Stimulated activated CD8-positive, alpha-beta memory T cell treated with anti-CD3 and anti-CD28 coated beads, Interleukin-7, amount 100 ng/mL, for 24 hours (primary cell): Measurements from ENCODE around the gene CDC42EP4.

Source experiments
- DNase-seq: peaks from one replicate; pipeline ENCODE4 v3.0.0-alpha.2; 2020; ENCODE audit warnings: low read depth

CDC42EP4 gene, protein sequence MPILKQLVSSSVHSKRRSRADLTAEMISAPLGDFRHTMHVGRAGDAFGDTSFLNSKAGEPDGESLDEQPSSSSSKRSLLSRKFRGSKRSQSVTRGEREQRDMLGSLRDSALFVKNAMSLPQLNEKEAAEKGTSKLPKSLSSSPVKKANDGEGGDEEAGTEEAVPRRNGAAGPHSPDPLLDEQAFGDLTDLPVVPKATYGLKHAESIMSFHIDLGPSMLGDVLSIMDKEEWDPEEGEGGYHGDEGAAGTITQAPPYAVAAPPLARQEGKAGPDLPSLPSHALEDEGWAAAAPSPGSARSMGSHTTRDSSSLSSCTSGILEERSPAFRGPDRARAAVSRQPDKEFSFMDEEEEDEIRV

DNA sequence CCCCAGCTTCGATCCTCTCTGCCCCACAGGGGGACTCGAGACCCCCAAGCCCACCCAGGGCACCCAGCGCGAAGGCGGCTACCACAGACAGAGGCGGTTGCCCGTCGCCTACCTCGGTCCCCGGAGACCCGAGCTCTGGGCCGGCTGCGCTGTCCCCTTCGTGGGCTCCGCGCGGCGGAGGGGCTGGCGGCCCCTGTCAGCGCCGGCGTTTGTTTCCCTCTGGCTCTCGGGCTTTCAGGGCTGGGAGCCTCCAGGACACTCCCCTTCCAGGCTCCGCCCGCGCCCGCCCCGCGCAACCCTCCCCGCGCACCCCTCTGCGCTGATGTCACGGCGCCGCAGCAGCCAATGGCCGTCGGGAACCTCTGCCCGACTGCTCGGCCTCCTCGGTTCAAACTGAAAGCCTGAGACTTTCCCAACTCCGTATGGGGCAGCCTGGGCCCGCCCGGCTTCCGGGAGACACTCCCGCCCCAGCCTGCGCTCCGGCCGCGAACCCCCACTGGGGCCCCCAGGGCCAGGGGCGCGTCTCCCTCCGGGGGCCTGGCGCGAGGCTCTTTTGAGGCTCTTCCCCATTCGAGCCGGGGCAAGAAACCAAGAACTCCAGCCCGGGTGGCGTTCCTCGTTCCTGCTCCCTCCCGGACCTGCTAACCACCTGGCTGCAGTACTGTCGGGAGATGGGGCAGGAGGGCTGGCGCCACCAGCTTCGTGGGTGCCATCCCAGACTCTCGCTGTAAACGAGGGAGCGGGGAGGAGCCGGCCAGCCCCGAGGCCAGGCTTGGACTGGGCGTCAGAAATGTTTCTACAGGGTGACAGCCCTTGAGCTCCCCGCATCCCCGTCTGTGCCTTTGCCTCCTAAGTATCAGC, at the start of gene CDC42EP4:
Gene CDC42EP4 (minus strand): TSS at position 221 of the 861 bp plus-strand sequence. CDS start 25,501 bp downstream, outside the sequence.
- DNase-seq = peak; percentile 64

DNA sequence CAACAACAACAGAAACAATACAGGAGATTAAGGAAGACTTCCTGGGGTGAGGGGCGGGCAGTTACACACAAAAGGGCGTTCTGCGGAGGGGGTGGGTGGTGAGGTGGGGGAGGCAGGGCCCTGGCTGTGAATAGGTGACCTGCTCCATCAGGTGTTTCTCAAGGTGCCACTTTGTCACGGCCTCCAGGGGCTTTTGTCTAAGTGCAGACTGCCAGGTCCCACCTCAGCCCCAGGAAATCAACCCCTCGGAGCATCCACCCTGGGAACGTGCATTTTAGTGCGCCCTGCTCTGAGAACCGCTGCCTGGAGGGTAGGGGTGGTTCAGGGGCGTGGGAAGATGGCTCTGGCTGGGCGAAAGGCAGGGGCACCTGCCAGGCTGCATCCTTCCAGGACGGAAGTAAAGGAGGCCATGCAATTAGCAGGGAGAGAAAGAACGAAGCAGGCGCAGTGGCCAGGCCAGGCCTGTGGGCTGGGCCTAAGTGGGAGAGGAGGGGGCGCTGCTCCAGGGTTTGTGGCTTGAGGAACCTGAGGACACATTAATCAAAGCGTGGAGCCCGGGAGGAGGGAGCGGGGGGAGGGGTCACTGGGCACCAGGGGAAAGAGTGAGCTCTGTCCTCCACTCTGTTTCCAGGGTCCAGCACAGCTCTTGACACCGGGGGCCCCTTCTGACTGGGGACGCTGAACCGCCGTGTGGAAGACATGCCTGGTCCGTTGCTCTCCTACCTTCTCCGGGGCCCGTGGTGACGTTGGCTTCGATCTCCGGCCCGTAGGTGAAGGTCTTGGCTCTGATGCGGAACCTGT, 49.4 kb upstream of the CDC42EP4 start:
- DNase-seq = no peak

DNA sequence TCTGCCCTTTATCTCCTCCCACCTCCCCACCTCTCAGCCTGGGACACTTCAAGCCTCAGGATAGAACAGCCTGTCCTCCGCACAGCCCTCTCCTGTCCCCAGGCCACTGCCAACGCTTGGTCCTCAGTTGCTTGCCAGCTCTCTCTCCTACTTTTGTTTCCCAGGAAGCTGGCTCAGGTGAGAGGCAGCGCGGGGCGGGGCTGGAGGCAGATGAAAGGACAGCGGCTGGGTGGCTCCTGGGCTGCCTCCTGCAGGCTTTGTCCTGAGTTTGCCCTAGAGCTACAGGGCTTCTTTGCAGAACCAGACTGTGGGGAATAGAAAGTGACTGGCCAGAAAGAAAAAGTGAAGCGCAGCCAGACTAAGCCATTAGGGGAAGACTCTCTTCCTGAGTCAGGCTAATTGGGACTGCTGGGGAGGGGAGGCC, 48.2 kb upstream of the CDC42EP4 start:
- no peak for DNase-seq

DNA sequence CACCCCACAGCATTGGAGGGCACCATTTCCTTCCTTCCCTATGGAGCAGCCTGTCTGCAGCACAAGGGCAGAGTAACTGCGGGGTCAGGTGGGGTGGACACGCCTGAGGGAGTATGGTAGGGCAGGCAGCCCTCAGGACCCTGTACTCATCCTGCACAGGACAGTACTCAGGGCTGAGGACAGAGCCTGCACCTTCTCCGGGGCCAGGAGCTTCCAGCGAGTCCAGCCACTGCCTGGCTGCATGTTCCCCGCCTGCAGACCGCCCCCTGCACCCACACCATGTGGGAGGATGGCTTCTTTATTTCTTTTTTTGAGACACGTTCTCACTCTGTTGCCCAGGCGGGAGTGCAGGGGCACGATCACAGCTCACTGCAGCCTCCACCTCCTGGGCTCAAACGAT, 47.6 kb upstream of the CDC42EP4 start:
- no peak for DNase-seq

DNA sequence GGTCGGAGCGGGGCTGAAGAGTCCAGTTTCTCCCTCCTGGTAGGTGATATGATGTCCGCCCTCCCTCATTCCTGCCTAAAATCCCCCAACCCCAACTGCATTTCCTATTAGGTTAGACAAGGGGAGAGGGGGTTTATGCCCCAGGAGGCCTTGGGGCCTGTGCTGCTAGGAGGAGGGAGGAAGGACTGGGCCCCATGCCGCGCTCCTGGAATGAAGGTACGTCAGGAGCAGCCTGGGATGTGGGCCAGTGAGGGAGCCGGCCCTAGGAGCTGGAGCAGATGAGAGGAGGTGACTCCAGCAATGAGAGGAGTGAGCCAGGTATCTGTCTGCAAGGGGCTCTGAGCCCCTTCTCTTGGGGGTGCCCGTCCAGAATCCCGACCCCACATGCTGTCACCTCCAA, 46.9 kb upstream of the CDC42EP4 start:
- DNase-seq = no peak

DNA sequence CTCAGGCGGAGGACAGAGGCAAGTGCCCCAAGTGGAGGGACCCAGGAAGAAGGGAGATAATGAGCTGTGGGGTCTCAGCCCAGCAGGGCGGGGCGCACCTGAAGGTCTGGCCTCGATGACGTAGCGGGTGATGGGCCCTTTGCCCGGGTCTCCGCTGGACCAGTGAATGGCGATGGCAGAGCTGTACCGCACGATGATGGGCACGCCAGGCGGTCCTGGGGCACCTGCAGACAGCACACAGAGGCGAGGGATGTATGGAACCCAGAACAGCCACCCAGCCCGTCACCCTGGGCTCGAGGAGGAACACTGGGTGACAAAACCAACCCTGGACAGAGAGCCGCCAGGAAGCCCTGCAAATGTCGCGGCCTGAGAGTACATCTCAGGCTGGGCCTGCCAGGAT, 46.2 kb upstream of the CDC42EP4 start:
- no peak for DNase-seq

DNA sequence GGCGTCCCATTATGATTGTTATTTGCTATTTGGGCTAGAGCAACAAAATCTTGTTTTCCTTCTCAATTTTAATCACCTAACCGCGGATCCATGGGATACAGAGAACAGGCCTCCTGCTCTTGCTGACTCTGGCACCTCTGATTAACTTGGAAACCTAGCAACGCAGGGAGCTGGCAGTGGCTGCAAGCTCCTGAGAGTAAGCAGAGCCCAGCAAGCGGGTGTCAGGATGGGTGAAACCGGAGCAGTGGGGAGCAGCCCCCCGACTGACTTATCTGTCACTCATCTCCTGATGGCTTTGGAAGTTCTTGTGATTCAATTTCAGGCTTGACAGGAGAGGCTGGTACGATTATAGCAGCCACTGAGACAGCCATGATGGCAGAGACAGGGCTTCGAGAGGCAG, 45.5 kb upstream of the CDC42EP4 start:
- no peak for DNase-seq

DNA sequence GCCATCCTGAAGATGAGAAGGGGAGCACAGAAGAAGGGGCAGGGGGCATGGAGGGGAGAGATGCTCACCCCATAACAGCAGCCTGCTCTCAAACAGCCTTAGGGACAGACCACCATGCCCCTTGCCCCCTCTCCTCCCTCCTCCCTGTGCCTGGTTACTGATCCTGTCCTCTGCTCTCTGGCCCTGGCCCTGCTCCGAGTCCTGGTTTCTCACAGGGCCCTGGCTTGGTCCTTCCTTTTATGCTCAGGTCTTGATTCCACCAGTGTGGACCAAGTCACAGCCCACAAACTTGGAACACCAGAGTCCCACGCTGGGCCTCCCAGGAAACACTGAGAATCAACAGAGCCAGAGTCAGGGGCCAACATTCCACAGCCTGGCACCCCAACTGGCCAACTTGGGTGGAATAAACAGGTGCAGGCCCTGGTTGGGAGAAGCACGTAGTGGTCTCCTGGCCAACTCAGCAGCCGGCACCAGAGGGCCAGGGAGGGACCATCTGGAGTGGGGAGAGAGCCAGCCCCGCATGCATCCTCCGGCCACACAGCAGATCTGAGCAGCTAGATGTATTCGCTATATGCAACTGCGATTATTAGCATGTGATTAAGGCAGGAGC, 44.9 kb upstream of the CDC42EP4 start:
- DNase-seq = no peak

DNA sequence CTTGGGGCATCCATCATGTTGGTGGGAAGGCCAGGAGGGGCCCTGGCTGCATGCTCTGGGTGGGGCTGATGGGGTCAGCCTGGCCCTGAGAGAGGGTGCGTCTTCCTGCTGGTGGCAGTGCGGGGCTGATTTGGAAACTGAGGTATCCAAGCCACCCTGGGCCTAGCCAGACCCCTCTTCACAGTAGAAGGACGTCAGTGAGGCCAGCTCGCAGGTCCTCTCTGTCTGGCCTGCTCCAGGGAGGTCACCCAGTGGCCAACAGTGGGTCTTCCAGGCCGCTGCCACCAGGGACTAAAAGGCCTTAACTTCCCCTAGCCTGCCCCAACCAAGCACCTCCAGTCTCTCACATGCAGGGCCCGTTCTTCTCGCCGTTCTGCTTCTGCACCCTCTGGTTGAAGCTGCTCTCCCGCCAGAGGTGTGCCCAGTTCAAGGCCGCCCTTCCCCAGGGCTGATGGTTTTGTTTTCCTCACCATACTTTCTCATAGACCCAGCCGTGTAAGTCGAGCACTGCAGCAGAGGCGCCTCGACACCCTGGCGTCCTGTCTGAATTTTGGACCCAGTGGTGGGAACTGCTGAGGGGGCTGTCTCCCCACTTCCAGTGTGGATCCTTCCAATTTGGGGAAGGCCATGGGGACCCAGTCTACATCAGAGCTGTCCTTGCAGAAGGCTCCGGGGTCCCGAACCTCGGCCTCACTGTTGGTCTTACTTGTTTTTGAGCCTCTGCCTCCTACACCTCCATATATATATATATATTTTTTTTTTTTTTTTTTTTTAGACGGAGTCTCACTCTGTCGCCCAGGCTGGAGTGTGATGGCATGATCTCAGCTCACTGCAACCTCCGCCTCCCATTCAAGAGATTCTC, 42.9 kb upstream of the CDC42EP4 start:
- DNase-seq = no peak

DNA sequence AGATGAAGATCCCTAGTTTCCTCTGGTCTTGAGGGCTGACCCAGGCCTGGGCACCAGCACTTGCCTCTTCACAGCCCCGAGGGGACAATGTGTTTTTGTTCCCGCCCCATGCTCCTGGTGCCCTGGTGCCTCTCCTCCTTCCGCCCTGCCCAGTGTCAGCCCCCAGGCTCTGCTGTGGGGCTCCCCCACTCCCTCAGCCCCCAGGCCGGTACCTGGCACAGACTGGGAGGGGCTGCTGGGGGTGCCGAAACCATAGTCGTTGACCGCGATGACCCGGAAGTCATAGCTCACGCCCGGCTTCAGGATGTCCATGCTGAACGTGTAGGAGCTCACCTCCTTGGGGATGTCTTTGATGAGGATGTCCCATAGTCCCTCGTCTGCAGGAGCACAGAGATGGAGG, 40.5 kb upstream of the CDC42EP4 start:
- DNase-seq = no peak

DNA sequence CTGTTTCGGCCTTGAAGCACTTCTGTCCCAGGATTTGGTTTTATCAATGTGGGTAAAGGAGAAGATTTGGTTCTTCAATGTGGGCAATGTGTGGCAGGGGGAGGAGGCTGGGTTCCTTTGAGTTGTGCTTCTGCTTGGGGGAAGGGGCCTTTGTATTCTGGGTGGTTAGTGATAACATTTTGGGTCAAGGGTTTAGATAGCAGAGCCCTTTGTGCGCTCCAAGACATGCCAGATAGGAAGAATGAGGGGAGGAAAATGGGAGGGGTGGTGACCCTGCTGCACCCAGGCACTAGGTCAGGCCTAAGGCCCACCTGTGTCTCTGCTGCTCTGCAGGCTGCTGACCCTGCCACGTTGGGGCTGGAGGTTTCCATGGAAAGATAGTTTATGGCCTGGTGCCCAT, 40.0 kb upstream of the CDC42EP4 start:
- DNase-seq = no peak

DNA sequence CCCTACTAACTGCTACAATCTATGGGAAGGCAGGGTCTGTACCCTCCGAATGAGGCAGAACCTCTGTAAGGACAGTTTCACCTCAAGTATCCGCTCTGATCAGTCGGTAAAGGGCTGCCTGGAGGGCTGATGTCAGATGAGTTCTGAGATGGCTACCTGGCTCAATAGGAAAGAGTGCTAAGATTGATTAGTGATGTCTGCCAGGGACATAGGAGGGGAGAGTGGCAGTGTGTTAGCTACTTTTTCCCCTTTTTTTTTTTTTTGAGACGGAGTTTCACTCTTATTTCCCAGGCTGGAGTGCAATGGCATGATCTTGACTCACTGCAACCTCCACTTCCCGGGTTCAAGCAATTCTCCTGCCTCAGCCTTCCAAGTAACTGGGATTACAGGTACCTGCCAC, 39.1 kb upstream of the CDC42EP4 start:
- DNase-seq = no peak

DNA sequence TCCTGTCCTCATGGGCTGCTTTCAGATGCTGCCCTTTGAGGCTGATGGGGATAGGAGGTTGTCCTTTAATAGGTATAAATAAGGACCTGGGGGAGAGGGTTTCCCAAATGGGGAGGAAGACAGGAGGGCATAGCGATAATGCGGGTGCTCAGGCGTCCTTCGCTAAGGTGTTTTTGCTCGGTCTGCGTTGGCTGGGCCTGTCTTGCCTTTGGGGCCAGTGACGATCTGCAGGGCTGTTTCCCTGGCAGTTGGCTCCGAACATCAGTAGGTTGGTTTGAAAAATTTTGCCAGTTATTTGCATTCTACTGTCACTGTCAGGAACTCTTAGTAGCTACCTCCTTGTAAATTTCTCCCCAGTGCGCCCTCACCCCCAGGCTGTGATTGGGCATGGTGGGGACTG, 37.8 kb upstream of the CDC42EP4 start:
- no peak for DNase-seq

DNA sequence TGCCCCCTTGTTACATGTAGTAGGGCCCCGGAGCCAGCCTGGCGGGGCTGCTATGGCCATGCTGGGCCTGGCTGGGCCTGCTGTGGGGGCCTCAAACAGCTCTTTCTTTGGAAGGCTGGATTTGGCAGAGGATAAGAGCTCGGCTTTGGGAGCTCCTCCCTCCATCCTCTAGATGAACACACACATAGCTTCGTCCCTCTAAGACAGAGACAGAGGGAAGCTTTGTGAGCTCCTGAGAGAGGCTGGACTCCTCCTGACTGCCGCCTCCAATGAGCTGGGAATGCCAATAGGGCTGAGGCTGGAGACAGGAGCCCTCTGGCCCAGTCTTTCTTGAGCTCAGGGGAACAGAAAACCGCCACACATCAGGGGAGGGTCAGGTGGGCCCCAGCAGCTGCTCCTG, 37.3 kb upstream of the CDC42EP4 start:
- no peak for DNase-seq

DNA sequence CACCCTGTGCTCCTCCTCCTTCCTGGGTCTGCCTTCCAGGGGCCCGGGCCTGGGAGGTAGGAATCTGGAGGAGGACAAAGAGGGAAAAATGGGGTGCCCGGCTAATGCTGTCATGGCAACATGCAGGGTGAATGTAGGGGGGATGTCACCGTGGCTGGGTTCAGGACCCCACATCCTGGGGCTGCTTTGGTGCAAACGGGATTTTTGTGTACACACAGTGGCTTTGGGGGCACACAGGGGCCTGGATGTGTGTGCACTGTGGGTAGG, 37.0 kb upstream of the CDC42EP4 start:
- no peak for DNase-seq

DNA sequence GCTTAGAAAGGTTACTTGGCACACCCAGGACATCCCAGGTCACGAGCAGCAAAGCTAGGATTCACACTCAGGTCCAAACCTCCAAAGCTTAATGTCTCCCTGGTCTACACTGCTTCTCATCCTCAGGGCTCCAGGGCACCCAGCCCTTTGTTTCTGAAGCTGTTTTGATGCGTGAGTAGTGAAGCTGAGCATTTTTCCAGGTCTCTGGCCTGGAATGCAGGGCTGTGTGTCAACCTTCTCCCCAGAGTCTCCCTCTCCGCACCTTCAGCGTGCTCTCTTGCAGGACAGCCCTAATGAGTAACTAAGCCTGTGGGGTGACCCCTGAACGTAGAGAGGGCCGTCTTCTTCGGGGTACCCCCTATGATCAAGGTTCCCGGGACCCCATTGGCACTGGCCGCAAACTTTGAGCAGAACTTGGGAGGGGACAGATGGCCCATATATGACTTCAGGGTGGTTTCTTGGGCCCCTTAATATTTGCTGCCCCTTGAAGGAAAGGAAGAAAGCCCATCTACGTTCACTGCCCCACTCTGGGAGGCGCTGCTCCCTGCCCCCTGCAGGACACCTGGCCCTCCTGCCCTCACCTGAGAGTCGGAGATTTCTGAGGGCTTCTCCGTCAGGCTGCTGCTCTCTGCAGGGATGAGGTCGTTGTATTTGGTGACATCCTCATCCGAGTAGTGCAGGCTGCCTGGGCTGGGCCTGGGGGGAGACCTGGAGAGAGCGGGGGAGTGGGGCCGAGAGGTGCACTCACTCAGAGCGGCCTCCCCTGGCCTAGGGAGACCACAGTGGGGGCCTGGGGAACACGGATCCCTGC, 36.4 kb upstream of the CDC42EP4 start:
- DNase-seq = no peak

DNA sequence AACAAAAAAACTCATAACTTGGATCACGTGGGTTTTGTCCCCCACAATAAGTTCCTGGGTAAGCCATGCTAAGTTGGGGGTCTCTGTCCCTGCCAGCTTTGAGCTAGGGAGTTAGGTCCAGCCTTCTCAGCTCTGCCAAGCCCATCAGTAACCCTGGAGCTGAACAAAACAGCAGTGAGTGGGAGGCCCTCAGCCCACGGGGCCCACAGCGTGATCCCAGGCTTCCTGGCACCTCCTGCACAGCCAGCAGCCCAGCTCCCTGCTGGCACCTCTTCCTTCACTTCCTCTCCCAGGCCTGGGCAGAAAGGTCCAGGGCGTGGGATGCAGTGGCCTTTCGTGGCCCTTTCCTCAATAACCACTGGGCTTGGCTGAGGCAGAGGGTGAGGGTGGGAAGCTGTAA, 35.5 kb upstream of the CDC42EP4 start:
- DNase-seq = no peak

DNA sequence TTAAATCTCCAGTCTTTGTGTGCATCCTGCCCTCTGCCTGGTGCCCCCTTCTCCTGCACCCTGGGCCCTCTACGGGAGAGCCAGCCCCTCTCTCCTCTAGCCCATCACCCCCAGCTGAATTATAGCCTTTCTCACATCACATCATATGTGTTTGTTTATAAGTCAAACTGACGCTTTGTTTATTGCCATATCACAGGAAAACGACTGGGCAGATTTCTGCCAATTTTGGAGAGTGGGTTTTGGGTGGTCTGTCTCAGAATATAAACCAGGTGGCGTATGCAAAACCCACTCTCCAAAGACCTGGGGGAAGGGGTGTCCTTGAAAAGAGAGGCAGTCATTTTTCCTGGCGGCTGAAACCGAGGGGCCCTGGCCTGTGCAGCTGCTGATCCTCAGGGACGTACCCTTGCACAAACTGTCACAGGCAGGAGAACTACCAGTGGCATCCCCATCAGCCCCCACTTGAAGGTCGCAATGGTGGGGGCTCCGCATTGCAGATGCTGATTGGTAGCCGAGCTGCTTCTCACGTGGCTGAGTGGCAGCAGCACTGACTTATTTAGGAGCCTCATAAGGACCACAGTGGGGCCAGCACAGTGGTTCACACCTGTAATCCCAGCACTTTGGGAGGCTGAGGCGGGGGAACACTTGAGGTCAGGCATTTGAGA, 34.8 kb upstream of the CDC42EP4 start:
- DNase-seq = no peak

DNA sequence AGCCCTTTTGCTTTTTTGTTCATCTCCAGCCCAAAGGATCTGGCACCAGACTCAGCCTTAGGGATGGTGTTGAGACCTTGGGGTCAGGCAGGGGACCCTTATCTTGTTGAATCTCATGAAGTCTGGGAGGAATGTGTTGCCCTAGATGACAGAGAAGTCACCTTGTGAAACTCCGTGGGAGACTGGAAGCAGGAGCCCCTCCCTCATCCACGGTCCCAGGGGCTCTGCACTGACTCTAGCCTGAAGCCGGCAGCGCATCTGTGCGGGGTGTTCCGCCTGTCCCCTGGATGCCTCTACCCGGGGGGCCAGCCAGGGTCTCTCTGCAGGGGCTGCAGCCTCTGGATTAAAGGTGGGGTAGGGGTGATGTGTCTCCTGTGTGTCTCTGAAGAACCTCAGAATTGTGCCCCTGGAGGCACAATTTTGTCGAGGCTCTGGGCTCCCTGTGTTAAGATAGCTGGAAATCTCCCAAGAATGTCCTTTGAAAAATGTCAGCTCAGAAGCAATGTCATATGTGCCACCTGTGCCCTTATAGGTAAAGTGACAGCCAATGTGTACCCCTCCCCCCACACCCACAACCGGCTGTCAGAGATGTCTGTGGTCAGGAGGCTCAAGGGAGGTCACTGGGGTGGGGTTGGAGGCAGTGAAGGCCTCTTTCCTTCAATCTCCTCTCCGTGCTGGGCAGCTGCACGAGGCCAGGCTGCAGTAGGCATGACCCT, 32.1 kb upstream of the CDC42EP4 start:
- DNase-seq = no peak
